Common myeloid progenitor, CD34-positive (primary cell): ENCODE data around the gene FOXP1.

Experiments
- CTCF ChIA-PET: fragments of 350-600 bp; sonication (Branson Sonifier 250); formaldehyde crosslinking; loops from one replicate; lab custom pipeline; 2021; ENCODE audit warnings: antibody characterized with exemption; lab: Charles Lee
- POLR2A ChIA-PET: fragments of 350-600 bp; sonication (Branson Sonifier 250); formaldehyde crosslinking; loops from one replicate; lab custom pipeline; 2021; ENCODE audit warnings: antibody characterized with exemption; lab: Charles Lee
- DNase-seq, 3 donors: peaks; one replicate each; pipeline versions ENCODE4 v3.0.0 to v3.0.0-alpha.2; 2013
- H3K27ac ChIP-seq, 2 experiments: 1 replicate in 1 of 2; 2 replicates in 1 of 2; pipeline ENCODE4 v1.7.0; 2013; ENCODE audit warnings: inconsistent platforms in 2 of 2, low read length in 2 of 2, mild to moderate bottlenecking in 2 of 2, low read depth in 1 of 2, moderate library complexity in 1 of 2; ENCODE audit not compliant: severe bottlenecking in 2 of 2, insufficient read depth in 1 of 2, poor library complexity in 1 of 2
- H3K27me3 ChIP-seq, 5 experiments: replicated peaks in 2 of 5; 1 replicate in 3 of 5; 2 replicates in 2 of 5; pipeline versions ENCODE4 v1.6.1 to v1.7.0; 2013; ENCODE audit warnings: low read length in 4 of 5, mild to moderate bottlenecking in 2 of 5, moderate library complexity in 2 of 5, inconsistent platforms in 1 of 5; ENCODE audit not compliant: insufficient read depth in 5 of 5, control insufficient read depth in 4 of 5
- H3K36me3 ChIP-seq, 4 experiments: 1 replicate in 2 of 4; 2 replicates in 2 of 4; pipeline versions ENCODE4 v1.6.1 to v1.7.0; 2013; ENCODE audit warnings: low read length in 3 of 4, control low read depth in 1 of 4, mild to moderate bottlenecking in 1 of 4; ENCODE audit not compliant: control insufficient read depth in 4 of 4, insufficient read depth in 4 of 4
- H3K4me1 ChIP-seq, 4 experiments: 1 replicate in 3 of 4; 2 replicates in 1 of 4; pipeline versions ENCODE4 v1.6.1 to v1.7.1; 2013; ENCODE audit warnings: low read length in 3 of 4, mild to moderate bottlenecking in 3 of 4, control low read depth in 1 of 4, inconsistent platforms in 1 of 4, moderate library complexity in 1 of 4; ENCODE audit not compliant: control insufficient read depth in 4 of 4, insufficient read depth in 4 of 4; ENCODE audit errors: control extremely low read depth in 1 of 4
- H3K4me3 ChIP-seq, 7 experiments: 1 replicate in 4 of 7; 2 replicates in 3 of 7; pipeline versions ENCODE4 v1.5.1 to v1.7.0; 2013; ENCODE audit warnings: mild to moderate bottlenecking in 7 of 7, low read length in 6 of 7, moderate library complexity in 6 of 7, inconsistent platforms in 2 of 7, low read depth in 2 of 7, control low read depth in 1 of 7; ENCODE audit not compliant: insufficient read depth in 4 of 7, control insufficient read depth in 1 of 7; ENCODE audit errors: extremely low read depth in 1 of 7
- H3K9me3 ChIP-seq, 5 experiments: 1 replicate in 4 of 5; 2 replicates in 1 of 5; pipeline versions ENCODE4 v1.6.1 to v1.7.1; 2013; ENCODE audit warnings: low read length in 4 of 5, mild to moderate bottlenecking in 2 of 5, inconsistent platforms in 1 of 5, low read depth in 1 of 5, moderate library complexity in 1 of 5; ENCODE audit not compliant: control insufficient read depth in 4 of 5, insufficient read depth in 2 of 5; ENCODE audit errors: control extremely low read depth in 1 of 5
- WGBS: methylation state at CpG from one replicate; pipeline ENCODE4 v1.1.5; 2013; ENCODE audit not compliant: insufficient coverage; 5-methylcytosine and 5-hydroxymethylcytosine counted together

FOXP1 gene

DNA sequence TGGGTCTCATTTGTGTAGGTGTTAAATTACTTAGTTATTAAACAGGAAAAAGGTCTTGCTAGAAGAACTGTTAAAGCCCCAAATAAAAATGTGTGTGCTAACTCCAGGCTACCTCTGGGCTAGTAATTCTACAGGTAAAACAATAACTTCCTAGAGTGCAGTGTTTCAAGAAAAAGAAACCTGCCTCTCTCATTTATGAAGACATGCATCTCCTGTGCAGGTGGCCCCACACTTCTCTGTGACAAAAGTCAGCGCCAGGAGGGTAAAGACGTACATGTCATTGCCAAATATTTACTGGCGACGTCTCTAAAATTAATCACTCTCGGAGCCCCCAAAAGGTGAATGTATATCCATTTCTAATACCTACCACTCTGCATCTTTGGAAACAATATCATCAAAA lies 131.7 kb downstream of the FOXP1 start:
- 90% methylated on average over 5 of the region's 5 CpGs for WGBS

DNA sequence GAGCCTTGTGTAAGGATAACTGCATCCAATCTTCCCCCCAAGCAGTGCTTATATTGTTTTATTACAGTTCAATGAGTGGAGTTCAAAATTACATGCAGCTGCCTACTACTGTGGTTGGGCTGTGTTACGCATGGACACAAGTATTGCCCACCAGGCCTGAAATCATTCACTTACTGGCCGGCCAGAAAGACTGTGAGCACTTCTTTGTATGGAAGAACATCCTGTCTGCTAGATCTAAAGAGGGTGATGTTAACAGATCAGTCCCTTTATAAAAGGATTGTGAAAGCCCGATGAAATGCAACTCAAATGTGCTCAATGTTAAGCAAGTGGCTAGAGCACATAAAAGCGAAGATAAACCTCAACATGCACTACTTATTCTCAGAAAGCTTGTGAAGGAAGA lies 132.5 kb downstream of the FOXP1 start:
- Histone ChIP-seq H3K9me3 (no peaks in the 10 kb centered on the region), H3K4me1 (peaks cover 56 to 97% (median 83%) of the 10 kb centered on the region in 4 experiments), H3K4me3 (no peak overlapping the region), H3K27ac (no peak overlapping the region), H3K36me3 (no peaks in the 10 kb centered on the region), H3K27me3 (no peaks in the 10 kb centered on the region)
- CTCF ChIA-PET = interaction anchor here (1.2 to 2.8 kb wide), 2 partner anchors 9 to 13 kb away, joined by 3 to 9 read pairs; no protein-coding TSS in a partner anchor
- POLR2A ChIA-PET = no interaction called here
- 85% methylated on average over 3 of the region's 4 CpGs for WGBS
- no peak for DNase-seq

More for the DNA sequence above, 131.7 kb downstream of the FOXP1 start:
- H3K9me3 ChIP-seq = no peaks in the 10 kb centered on the region
- no peaks in the 10 kb centered on the region for H3K27me3 ChIP-seq
- no peaks in the 10 kb centered on the region for H3K36me3 ChIP-seq
- peaks cover 56 to 97% (median 80%) of the 10 kb centered on the region in 4 experiments for H3K4me1 ChIP-seq
- DNase-seq = no peak
- H3K4me3 ChIP-seq = no peak overlapping the region
- CTCF ChIA-PET = interaction anchor here (0.9 to 2.8 kb wide), 5 partner anchors 9 to 27 kb away, joined by 3 to 9 read pairs (median 3); no protein-coding TSS in a partner anchor
- POLR2A ChIA-PET = no interaction called here
- H3K27ac ChIP-seq = no peak overlapping the region

DNA sequence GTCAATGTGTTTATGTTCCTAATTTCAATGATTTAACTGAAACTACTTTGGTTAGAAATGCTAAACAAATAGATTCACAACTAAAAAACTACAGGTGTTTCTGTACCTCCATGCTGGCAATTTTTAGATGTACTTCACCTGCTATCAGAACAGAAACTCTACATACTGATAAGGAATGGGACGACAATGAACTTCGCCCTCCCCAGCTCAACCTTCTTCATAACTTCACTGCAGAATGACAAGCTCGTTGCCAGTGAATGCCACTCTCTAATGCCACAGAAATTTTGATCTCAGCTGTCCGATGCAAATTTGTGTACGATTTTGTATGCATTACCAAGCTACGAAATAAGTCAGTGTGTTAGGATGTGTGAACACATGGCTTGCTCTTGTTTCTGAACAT lies 133.4 kb downstream of the FOXP1 start:
- CTCF ChIA-PET = interaction anchor here (0.5 to 2.8 kb wide), 5 partner anchors 14 to 319 kb away, joined by 3 to 9 read pairs (median 3); no protein-coding TSS in a partner anchor
- Histone ChIP-seq H3K9me3 (no peaks in the 10 kb centered on the region), H3K36me3 (no peaks in the 10 kb centered on the region), H3K4me1 (peaks cover 54 to 97% (median 84%) of the 10 kb centered on the region in 4 experiments), H3K27me3 (no peaks in the 10 kb centered on the region), H3K27ac (no peak overlapping the region), H3K4me3 (no peak overlapping the region)
- 96% methylated on average over 6 of the region's 6 CpGs for WGBS
- POLR2A ChIA-PET = interaction anchor here (0.6 kb wide), 1 partner anchor 33 kb away, joined by 3 read pairs; no protein-coding TSS in a partner anchor
- DNase-seq = no peak

DNA sequence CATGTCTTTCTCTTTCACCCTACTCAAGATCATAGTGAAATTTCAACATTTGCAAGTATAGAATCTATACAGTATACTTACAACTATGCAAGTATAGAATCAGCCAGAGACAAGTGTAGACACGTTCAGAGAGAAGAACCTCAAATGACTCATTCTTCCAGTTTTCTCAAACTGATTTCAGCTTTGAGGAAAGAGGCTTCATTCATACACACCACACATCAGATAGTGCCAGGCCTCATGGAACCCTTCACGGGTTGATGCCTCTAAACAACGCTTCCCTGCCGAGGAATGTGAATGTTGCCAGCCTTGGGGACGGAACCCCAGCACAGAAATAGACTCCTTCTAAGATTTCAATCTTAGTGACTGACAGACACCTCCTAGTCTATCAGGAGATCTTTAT lies 135.7 kb downstream of the FOXP1 start:
- Histone ChIP-seq H3K36me3 (no peaks in the 10 kb centered on the region), H3K27me3 (no peaks in the 10 kb centered on the region), H3K9me3 (no peaks in the 10 kb centered on the region), H3K4me1 (peaks cover 52 to 95% (median 84%) of the 10 kb centered on the region in 4 experiments), H3K27ac (peak overlapping the region in 1 of 2 experiments; percentile 18), H3K4me3 (no peak overlapping the region)
- 72% methylated on average over 4 of the region's 5 CpGs for WGBS
- CTCF ChIA-PET = interaction anchor here (1.6 to 3.2 kb wide), 2 partner anchors 7 to 12 kb away, joined by 7 to 26 read pairs; no protein-coding TSS in a partner anchor
- POLR2A ChIA-PET = interaction anchor here (0.8 to 1.5 kb wide), 2 partner anchors 9 to 58 kb away, joined by 3 to 4 read pairs; no protein-coding TSS in a partner anchor
- DNase-seq = peak in 2 of 3 donors; percentile 65 to 81

DNA sequence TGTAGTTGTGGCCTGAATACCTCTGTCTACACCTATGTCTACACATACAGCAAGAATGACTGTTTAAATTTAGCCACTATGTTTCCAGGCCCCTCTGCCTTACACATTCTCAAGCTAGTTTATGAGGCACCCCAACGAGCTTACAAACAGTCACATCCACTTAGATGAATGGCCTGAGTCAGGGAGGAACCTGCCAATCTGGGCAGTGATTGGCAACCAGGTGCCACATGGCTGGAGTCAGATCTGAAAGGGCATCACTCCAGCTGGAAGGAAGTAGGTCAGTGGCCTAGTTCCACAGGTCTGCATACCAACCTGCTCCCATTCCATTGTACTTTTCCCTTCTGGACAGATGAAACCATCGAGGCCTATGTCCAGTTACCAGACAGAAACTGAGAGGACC lies 136.3 kb downstream of the FOXP1 start:
- Histone ChIP-seq H3K4me3 (peak overlapping the region in 2 of 7 experiments; percentile 16 to 19), H3K9me3 (no peaks in the 10 kb centered on the region), H3K27ac (peak overlapping the region in 1 of 2 experiments; percentile 81), H3K4me1 (peaks cover 52 to 95% (median 84%) of the 10 kb centered on the region in 4 experiments), H3K36me3 (no peaks in the 10 kb centered on the region), H3K27me3 (no peaks in the 10 kb centered on the region)
- WGBS = 60% methylated on average over 2 of the region's 2 CpGs
- POLR2A ChIA-PET = interaction anchor here (0.8 to 1.5 kb wide), 2 partner anchors 9 to 58 kb away, joined by 3 to 4 read pairs; no protein-coding TSS in a partner anchor
- DNase-seq = peak in 2 of 3 donors; percentile 31 to 44
- CTCF ChIA-PET = interaction anchor here (1.4 to 3.2 kb wide), 3 partner anchors 8 to 22 kb away, joined by 4 to 26 read pairs (median 7); no protein-coding TSS in a partner anchor

DNA sequence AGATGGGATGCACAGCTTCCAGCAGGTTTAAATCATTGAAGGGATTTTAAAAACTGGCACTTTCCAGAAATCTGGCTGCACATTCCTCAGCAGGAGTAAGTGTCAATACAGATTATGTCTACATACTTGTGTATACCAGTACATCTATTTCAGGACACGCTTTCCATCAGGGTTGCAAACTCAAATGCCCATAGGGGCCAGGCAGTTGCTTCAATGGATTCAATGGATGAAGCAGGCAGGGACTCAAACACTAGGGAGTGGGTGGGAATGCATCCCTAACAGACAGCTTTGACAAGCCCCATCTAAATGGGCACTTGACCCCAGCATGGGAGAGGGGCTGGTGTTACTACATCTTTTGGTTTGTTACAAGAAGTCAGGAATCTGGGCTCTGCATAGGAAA lies 136.8 kb downstream of the FOXP1 start:
- Histone ChIP-seq H3K9me3 (no peaks in the 10 kb centered on the region), H3K4me1 (peaks cover 52 to 95% (median 87%) of the 10 kb centered on the region in 4 experiments), H3K36me3 (no peaks in the 10 kb centered on the region), H3K4me3 (peak overlapping the region in 1 of 7 experiments; percentile 19), H3K27ac (peak overlapping the region; percentile 53 to 81), H3K27me3 (no peaks in the 10 kb centered on the region)
- ChIA-PET POLR2A (interaction anchor here (1.5 kb wide), 1 partner anchor 10 kb away, joined by 3 read pairs; no protein-coding TSS in a partner anchor), CTCF (interaction anchor here (1.4 to 3.2 kb wide), 3 partner anchors 9 to 22 kb away, joined by 4 to 26 read pairs (median 7); no protein-coding TSS in a partner anchor)
- DNase-seq = no peak
- no CpG with 5 or more reads among the region's 1 CpG for WGBS

DNA sequence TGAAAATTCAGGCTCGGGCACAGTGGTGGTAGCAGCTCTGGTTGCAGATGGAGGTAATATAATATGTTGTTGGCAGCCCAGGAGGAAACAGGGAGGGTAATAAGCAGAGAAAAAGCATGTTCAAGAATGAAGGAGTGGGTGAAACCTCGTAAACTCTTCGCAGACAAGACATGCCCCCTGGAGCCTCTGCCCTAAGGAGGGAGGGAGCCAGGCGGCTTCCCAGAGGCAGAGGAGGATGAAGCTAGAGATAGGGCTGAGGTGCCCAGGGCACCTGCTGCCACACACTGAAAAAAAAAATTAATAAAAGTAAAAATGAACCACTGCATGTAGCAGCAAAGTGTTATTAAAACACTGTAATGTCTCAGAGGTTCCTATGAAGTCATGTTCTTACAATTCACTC lies 137.3 kb downstream of the FOXP1 start:
- no peak for DNase-seq
- WGBS = 47% methylated on average over 2 of the region's 4 CpGs
- H3K27ac ChIP-seq = peak overlapping the region; percentile 53 to 81
- no peaks in the 10 kb centered on the region for H3K27me3 ChIP-seq
- H3K4me3 ChIP-seq = peak overlapping the region in 2 of 7 experiments; percentile 19 to 31
- CTCF ChIA-PET = interaction anchor here (1.3 to 3.2 kb wide), 4 partner anchors 9 to 45 kb away, joined by 3 to 26 read pairs (median 4); no protein-coding TSS in a partner anchor
- H3K4me1 ChIP-seq = peaks cover 50 to 95% (median 90%) of the 10 kb centered on the region in 4 experiments
- no peaks in the 10 kb centered on the region for H3K9me3 ChIP-seq
- POLR2A ChIA-PET = no interaction called here
- H3K36me3 ChIP-seq = no peaks in the 10 kb centered on the region
